GM12878 (cell line): ENCODE data around the gene ATP6V0C. TPM values are rescaled to one million over a fixed set of nuclear protein-coding genes. Genes with fewer than 3 reads are reported as not detected.

Experiments
- ATAC-seq: fragments of 200-7000 bp; cut with Tn5 transposase; 3 replicates; pipeline ENCODE4 v1.9.1; 2020; ENCODE audit warnings: mild to moderate bottlenecking, moderate library complexity
- BruUV-seq: library from RNA; stranded (reverse); fragments of 400-500 nt; replicated peaks from 2 replicates; lab custom pipeline; 2021; lab: Mats Ljungman, UMichigan
- CTCF ChIA-PET: fragments of 300-600 bp; sonication (Branson Sonifier 250); formaldehyde crosslinking; extraction: SDS; loops from one replicate; lab custom pipeline; 2021; ENCODE audit warnings: inconsistent platforms; lab: Yijun Ruan, JAX
- POLR2A ChIA-PET: fragments of 350-600 bp; formaldehyde crosslinking; extraction: SDS; loops from one replicate; lab custom pipeline; 2021; ENCODE audit warnings: inconsistent platforms; lab: Charles Lee
- RAD21 ChIA-PET: fragments of 300-600 bp; sonication (Branson Sonifier 250); formaldehyde crosslinking; loops from one replicate; lab custom pipeline; 2023; ENCODE audit warnings: antibody characterized with exemption; ENCODE audit not compliant: unreplicated experiment; lab: Charles Lee
- SMC1A ChIA-PET: fragments of 300-600 bp; sonication (Branson Sonifier 250); formaldehyde crosslinking; loops from one replicate; lab custom pipeline; 2023; ENCODE audit not compliant: unreplicated experiment, uncharacterized antibody; lab: Charles Lee
- DNase-seq: peaks from one replicate; pipeline ENCODE4 v3.0.0-alpha.2; 2011; ENCODE audit warnings: low read depth, low spot score
- FAIRE-seq: peaks from 3 replicates; lab custom pipeline; 2011; peaks lifted over from hg19 to GRCh38; lab: Jason Lieb, UNC
- H2AFZ ChIP-seq: 2 replicates; pipeline ENCODE4 v1.6.0; 2011; ENCODE audit warnings: low read depth, low read length, control low read depth; ENCODE audit not compliant: control insufficient read depth
- H3K27ac ChIP-seq: 2 replicates; pipeline ENCODE4 v1.5.1; 2011; ENCODE audit warnings: control low read depth; ENCODE audit not compliant: control insufficient read depth, insufficient read depth
- H3K27me3 ChIP-seq, 2 experiments: replicated peaks in 1 of 2; 2 replicates each; pipeline versions ENCODE4 v1.6.0 to v1.6.1; 2011; ENCODE audit warnings: low read length in 1 of 2; ENCODE audit not compliant: control insufficient read depth in 2 of 2, insufficient read depth in 2 of 2
- H3K36me3 ChIP-seq, 2 experiments: 2 replicates each; pipeline ENCODE4 v1.5.1; 2011; ENCODE audit warnings: low read length in 1 of 2; ENCODE audit not compliant: control insufficient read depth in 2 of 2, insufficient read depth in 2 of 2
- H3K4me1 ChIP-seq: 2 replicates; pipeline ENCODE4 v1.6.1; 2011; ENCODE audit warnings: mild to moderate bottlenecking, low read length, moderate library complexity, mixed read lengths; ENCODE audit not compliant: control insufficient read depth, insufficient read depth
- H3K4me2 ChIP-seq: 2 replicates; pipeline ENCODE4 v1.6.0; 2011; ENCODE audit warnings: control low read depth; ENCODE audit not compliant: control insufficient read depth, insufficient read depth
- H3K4me3 ChIP-seq: fragments of 200-600 bp; sonication (generic); 2 replicates; pipeline ENCODE4 v1.5.1; 2016
- H3K79me2 ChIP-seq: 2 replicates; pipeline ENCODE4 v1.6.0; 2011; ENCODE audit warnings: low read length; ENCODE audit not compliant: control insufficient read depth, insufficient read depth
- H3K9ac ChIP-seq: 2 replicates; pipeline ENCODE4 v1.8.0; 2011; ENCODE audit warnings: low read length, control low read depth, mixed read lengths; ENCODE audit not compliant: control insufficient read depth, insufficient read depth
- H3K9me3 ChIP-seq: replicated peaks from 3 replicates; pipeline ENCODE4 v1.5.1; 2011; ENCODE audit warnings: mild to moderate bottlenecking, low read length; ENCODE audit not compliant: control insufficient read depth, insufficient read depth
- H4K20me1 ChIP-seq: 2 replicates; pipeline ENCODE4 v1.6.0; 2011; ENCODE audit not compliant: control insufficient read depth, insufficient read depth
- BACH1 ChIP-seq: fragments of 450-650 bp; IDR thresholded peaks from 2 replicates; pipeline ENCODE4 v1.6.1; 2017; ENCODE audit warnings: mild to moderate bottlenecking, borderline replicate concordance
- BCL11A ChIP-seq: IDR thresholded peaks from 2 replicates; pipeline ENCODE4 v1.6.1; 2011; ENCODE audit warnings: low read depth, low read length
- JUNB ChIP-seq: IDR thresholded peaks from 2 replicates; pipeline ENCODE4 v1.6.1; 2016; ENCODE audit warnings: antibody characterized with exemption, mild to moderate bottlenecking
- MTA3 ChIP-seq: IDR thresholded peaks from 2 replicates; pipeline ENCODE4 v1.6.1; 2012; ENCODE audit warnings: low read length, inconsistent platforms, borderline replicate concordance
- NR2F1 ChIP-seq: fragments of 450-650 bp; conservative IDR thresholded peaks from 2 replicates; pipeline ENCODE4 v1.6.1; 2017; ENCODE audit warnings: mild to moderate bottlenecking
- PAX5 ChIP-seq: IDR thresholded peaks from 2 replicates; pipeline ENCODE4 v1.6.1; 2011; ENCODE audit warnings: low read depth, low read length, borderline replicate concordance
- RAD51 ChIP-seq: fragments of 450-650 bp; IDR thresholded peaks from 2 replicates; pipeline ENCODE4 v1.6.1; 2016; ENCODE audit warnings: moderate library complexity, mild to moderate bottlenecking, inconsistent platforms
- SREBF2 ChIP-seq: IDR thresholded peaks from 2 replicates; pipeline ENCODE4 v1.6.1; 2012; ENCODE audit warnings: mild to moderate bottlenecking, low read length
- WGBS: methylation state at CpG from one replicate; pipeline ENCODE4 v1.1.6; 2016; ENCODE audit warnings: low lambda C conversion rate; ENCODE audit not compliant: insufficient replicate concordance, insufficient coverage; ENCODE audit errors: missing lambda C conversion rate; 5-methylcytosine and 5-hydroxymethylcytosine counted together
- in situ Hi-C: fragments of 300-500 bp; cut with MboI; formaldehyde crosslinking; loops from 9 replicates; pipeline ENCODE4 v1.14.3; 2018; ENCODE audit warnings: mixed read lengths
- intact Hi-C: fragments of 100-400 bp; cut with micrococcal nuclease; formaldehyde crosslinking; loops from one replicate; pipeline ENCODE4 v1.14.2; 2022; ENCODE audit not compliant: unreplicated experiment
- polyA plus RNA-seq, 11 experiments: library from polyadenylated mRNA; depleted of rRNA in 4 of 11; unstranded in 6 of 11; stranded (reverse) in 5 of 11; fragments of >200 nt; fragmentation: Nextera tagmentation in 4 of 11; fragmentation: Illumina TruSeq in 1 of 11; extraction: Ambion mirVana in 4 of 11; extraction: Trizol in 1 of 11; gene quantifications; 1 replicate in 1 of 11; 2 replicates in 10 of 11; pipeline versions ENCODE4 v1.2.1 to v1.2.3, GENCODE V29; 2011 to 2016; ENCODE audit warnings: inconsistent platforms in 2 of 11, missing spikeins in 2 of 11, low read depth in 1 of 11
- total RNA-seq, 4 experiments: library from RNA; depleted of rRNA in 3 of 4; stranded (reverse); fragments of >200 nt in 3 of 4; fragmentation: Illumina TruSeq in 1 of 4; extraction: Trizol in 1 of 4; gene quantifications; 2 replicates each; pipeline versions ENCODE4 v1.2.1 to v1.2.3, GENCODE V29; 2013 to 2021
- TF ChIP-seq, protein P1 (sequence below): fragments of 450-650 bp; IDR thresholded peaks from 2 replicates; pipeline ENCODE4 v1.6.1; 2017; ENCODE audit warnings: mild to moderate bottlenecking, moderate library complexity
- TF ChIP-seq, protein P2 (sequence below): fragments of 450-650 bp; IDR thresholded peaks from 2 replicates; pipeline ENCODE4 v1.6.1; 2017; ENCODE audit warnings: low read depth, mild to moderate bottlenecking, moderate library complexity

ATP6V0C gene
- total and polyA plus RNA-seq, 10 of the 15 experiments (the other 5 are each of a cell fraction or from before 2014, with no cell fraction given), result 2.4 to 135 (median 18.4) TPM

GRCh38 chr16:2483939-2484897 lies 29.5 kb upstream of the ATP6V0C start:
- H4K20me1 ChIP-seq, result no peaks in the 10 kb centered on the region
- in situ Hi-C loops, result no loop called here
- SMC1A ChIA-PET, result no interaction called here

More at GRCh38 chr16:2483939-2484897, 29.5 kb upstream of the ATP6V0C start:
- H3K27ac ChIP-seq, result no peak overlapping the region
- H3K4me1 ChIP-seq, result peaks cover 16% of the 10 kb centered on the region
- ChIA-PET CTCF (interaction anchor here (1.5 kb wide), 2 partner anchors 15 to 18 kb away, joined by 4 to 5 read pairs; no protein-coding TSS in a partner anchor), POLR2A (interaction anchor here (3.4 kb wide), 1 partner anchor 54 kb away, joined by 10 read pairs; the partner anchor contains the start of gene CCNF), RAD21 (interaction anchor here (3.8 kb wide), 1 partner anchor 54 kb away, joined by 21 read pairs; the partner anchor contains the start of gene CCNF)
- 83% methylated on average over 13 of the region's 16 CpGs for WGBS
- BruUV-seq, result no TSS peak
- H3K36me3 ChIP-seq, result no peaks in the 10 kb centered on the region
- no peak overlapping the region for H3K4me3 ChIP-seq
- ATAC-seq (no peak), DNase-seq (no peak), FAIRE-seq (no peak)
- H3K9me3 ChIP-seq, result no peaks in the 10 kb centered on the region
- no peak overlapping the region for H3K9ac ChIP-seq
- no peak overlapping the region for H2AFZ ChIP-seq
- intact Hi-C loops, result no loop called here
- no peaks in the 10 kb centered on the region for H3K27me3 ChIP-seq
- no peaks in the 10 kb centered on the region for H3K79me2 ChIP-seq
- H3K4me2 ChIP-seq, result no peak overlapping the region
- TF ChIP-seq BACH1 (no peak), MTA3 (no peak), NR2F1 (no peak), BCL11A (no peak), JUNB (no peak), PAX5 (no peak), RAD51 (no peak), SREBF2 (no peak)
- TF ChIP-seq, protein P1, sequence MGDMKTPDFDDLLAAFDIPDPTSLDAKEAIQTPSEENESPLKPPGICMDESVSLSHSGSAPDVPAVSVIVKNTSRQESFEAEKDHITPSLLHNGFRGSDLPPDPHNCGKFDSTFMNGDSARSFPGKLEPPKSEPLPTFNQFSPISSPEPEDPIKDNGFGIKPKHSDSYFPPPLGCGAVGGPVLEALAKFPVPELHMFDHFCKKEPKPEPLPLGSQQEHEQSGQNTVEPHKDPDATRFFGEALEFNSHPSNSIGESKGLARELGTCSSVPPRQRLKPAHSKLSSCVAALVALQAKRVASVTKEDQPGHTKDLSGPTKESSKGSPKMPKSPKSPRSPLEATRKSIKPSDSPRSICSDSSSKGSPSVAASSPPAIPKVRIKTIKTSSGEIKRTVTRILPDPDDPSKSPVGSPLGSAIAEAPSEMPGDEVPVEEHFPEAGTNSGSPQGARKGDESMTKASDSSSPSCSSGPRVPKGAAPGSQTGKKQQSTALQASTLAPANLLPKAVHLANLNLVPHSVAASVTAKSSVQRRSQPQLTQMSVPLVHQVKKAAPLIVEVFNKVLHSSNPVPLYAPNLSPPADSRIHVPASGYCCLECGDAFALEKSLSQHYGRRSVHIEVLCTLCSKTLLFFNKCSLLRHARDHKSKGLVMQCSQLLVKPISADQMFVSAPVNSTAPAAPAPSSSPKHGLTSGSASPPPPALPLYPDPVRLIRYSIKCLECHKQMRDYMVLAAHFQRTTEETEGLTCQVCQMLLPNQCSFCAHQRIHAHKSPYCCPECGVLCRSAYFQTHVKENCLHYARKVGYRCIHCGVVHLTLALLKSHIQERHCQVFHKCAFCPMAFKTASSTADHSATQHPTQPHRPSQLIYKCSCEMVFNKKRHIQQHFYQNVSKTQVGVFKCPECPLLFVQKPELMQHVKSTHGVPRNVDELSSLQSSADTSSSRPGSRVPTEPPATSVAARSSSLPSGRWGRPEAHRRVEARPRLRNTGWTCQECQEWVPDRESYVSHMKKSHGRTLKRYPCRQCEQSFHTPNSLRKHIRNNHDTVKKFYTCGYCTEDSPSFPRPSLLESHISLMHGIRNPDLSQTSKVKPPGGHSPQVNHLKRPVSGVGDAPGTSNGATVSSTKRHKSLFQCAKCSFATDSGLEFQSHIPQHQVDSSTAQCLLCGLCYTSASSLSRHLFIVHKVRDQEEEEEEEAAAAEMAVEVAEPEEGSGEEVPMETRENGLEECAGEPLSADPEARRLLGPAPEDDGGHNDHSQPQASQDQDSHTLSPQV, result no peak
- TF ChIP-seq, protein P2, sequence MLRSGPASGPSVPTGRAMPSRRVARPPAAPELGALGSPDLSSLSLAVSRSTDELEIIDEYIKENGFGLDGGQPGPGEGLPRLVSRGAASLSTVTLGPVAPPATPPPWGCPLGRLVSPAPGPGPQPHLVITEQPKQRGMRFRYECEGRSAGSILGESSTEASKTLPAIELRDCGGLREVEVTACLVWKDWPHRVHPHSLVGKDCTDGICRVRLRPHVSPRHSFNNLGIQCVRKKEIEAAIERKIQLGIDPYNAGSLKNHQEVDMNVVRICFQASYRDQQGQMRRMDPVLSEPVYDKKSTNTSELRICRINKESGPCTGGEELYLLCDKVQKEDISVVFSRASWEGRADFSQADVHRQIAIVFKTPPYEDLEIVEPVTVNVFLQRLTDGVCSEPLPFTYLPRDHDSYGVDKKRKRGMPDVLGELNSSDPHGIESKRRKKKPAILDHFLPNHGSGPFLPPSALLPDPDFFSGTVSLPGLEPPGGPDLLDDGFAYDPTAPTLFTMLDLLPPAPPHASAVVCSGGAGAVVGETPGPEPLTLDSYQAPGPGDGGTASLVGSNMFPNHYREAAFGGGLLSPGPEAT, result no peak
